GM12878 (cell line): ENCODE data around the gene WHRN. TPM values are rescaled to one million over a fixed set of nuclear protein-coding genes. Genes with fewer than 3 reads are reported as not detected.

ENCODE experiments used
- ATAC-seq: fragments of 200-7000 bp; cut with Tn5 transposase; 3 replicates; pipeline ENCODE4 v1.9.1; 2020; ENCODE audit warnings: mild to moderate bottlenecking, moderate library complexity
- BruUV-seq: library from RNA; stranded (reverse); fragments of 400-500 nt; replicated peaks from 2 replicates; lab custom pipeline; 2021; lab: Mats Ljungman, UMichigan
- CTCF ChIA-PET: fragments of 300-600 bp; sonication (Branson Sonifier 250); formaldehyde crosslinking; extraction: SDS; loops from one replicate; lab custom pipeline; 2021; ENCODE audit warnings: inconsistent platforms; lab: Yijun Ruan, JAX
- POLR2A ChIA-PET: fragments of 350-600 bp; formaldehyde crosslinking; extraction: SDS; loops from one replicate; lab custom pipeline; 2021; ENCODE audit warnings: inconsistent platforms; lab: Charles Lee
- RAD21 ChIA-PET: fragments of 300-600 bp; sonication (Branson Sonifier 250); formaldehyde crosslinking; loops from one replicate; lab custom pipeline; 2023; ENCODE audit warnings: antibody characterized with exemption; ENCODE audit not compliant: unreplicated experiment; lab: Charles Lee
- SMC1A ChIA-PET: fragments of 300-600 bp; sonication (Branson Sonifier 250); formaldehyde crosslinking; loops from one replicate; lab custom pipeline; 2023; ENCODE audit not compliant: unreplicated experiment, uncharacterized antibody; lab: Charles Lee
- DNase-seq: peaks from one replicate; pipeline ENCODE4 v3.0.0-alpha.2; 2011; ENCODE audit warnings: low read depth, low spot score
- FAIRE-seq: peaks from 3 replicates; lab custom pipeline; 2011; peaks lifted over from hg19 to GRCh38; lab: Jason Lieb, UNC
- H2AFZ ChIP-seq: 2 replicates; pipeline ENCODE4 v1.6.0; 2011; ENCODE audit warnings: low read depth, low read length, control low read depth; ENCODE audit not compliant: control insufficient read depth
- H3K27ac ChIP-seq: 2 replicates; pipeline ENCODE4 v1.5.1; 2011; ENCODE audit warnings: control low read depth; ENCODE audit not compliant: control insufficient read depth, insufficient read depth
- H3K27me3 ChIP-seq, 2 experiments: replicated peaks in 1 of 2; 2 replicates each; pipeline versions ENCODE4 v1.6.0 to v1.6.1; 2011; ENCODE audit warnings: low read length in 1 of 2; ENCODE audit not compliant: control insufficient read depth in 2 of 2, insufficient read depth in 2 of 2
- H3K36me3 ChIP-seq, 2 experiments: 2 replicates each; pipeline ENCODE4 v1.5.1; 2011; ENCODE audit warnings: low read length in 1 of 2; ENCODE audit not compliant: control insufficient read depth in 2 of 2, insufficient read depth in 2 of 2
- H3K4me1 ChIP-seq: 2 replicates; pipeline ENCODE4 v1.6.1; 2011; ENCODE audit warnings: mild to moderate bottlenecking, low read length, moderate library complexity, mixed read lengths; ENCODE audit not compliant: control insufficient read depth, insufficient read depth
- H3K4me2 ChIP-seq: 2 replicates; pipeline ENCODE4 v1.6.0; 2011; ENCODE audit warnings: control low read depth; ENCODE audit not compliant: control insufficient read depth, insufficient read depth
- H3K4me3 ChIP-seq: fragments of 200-600 bp; sonication (generic); 2 replicates; pipeline ENCODE4 v1.5.1; 2016
- H3K79me2 ChIP-seq: 2 replicates; pipeline ENCODE4 v1.6.0; 2011; ENCODE audit warnings: low read length; ENCODE audit not compliant: control insufficient read depth, insufficient read depth
- H3K9ac ChIP-seq: 2 replicates; pipeline ENCODE4 v1.8.0; 2011; ENCODE audit warnings: low read length, control low read depth, mixed read lengths; ENCODE audit not compliant: control insufficient read depth, insufficient read depth
- H3K9me3 ChIP-seq: replicated peaks from 3 replicates; pipeline ENCODE4 v1.5.1; 2011; ENCODE audit warnings: mild to moderate bottlenecking, low read length; ENCODE audit not compliant: control insufficient read depth, insufficient read depth
- H4K20me1 ChIP-seq: 2 replicates; pipeline ENCODE4 v1.6.0; 2011; ENCODE audit not compliant: control insufficient read depth, insufficient read depth
- CBX5 ChIP-seq: sonication (generic); IDR thresholded peaks from 2 replicates; pipeline ENCODE4 v1.6.1; 2016; ENCODE audit warnings: low read depth, moderate library complexity, mild to moderate bottlenecking, inconsistent platforms
- CHD1 ChIP-seq: IDR thresholded peaks from 2 replicates; pipeline ENCODE4 v1.6.1; 2012; ENCODE audit warnings: low read depth, low read length, improper control_type of control experiment
- E2F4 ChIP-seq: IDR thresholded peaks from 2 replicates; pipeline ENCODE4 v1.6.1; 2012; ENCODE audit warnings: low read depth, low read length, improper control_type of control experiment
- KAT2A ChIP-seq: conservative IDR thresholded peaks from 2 replicates; pipeline ENCODE4 v1.6.1; 2011; ENCODE audit warnings: low read depth, low read length; ENCODE audit not compliant: control insufficient read depth
- NR2C1 ChIP-seq: fragments of 450-650 bp; IDR thresholded peaks from 2 replicates; pipeline ENCODE4 v1.6.1; 2017; ENCODE audit warnings: antibody characterized with exemption, mild to moderate bottlenecking, moderate library complexity
- PAX5 ChIP-seq: IDR thresholded peaks from 2 replicates; pipeline ENCODE4 v1.6.1; 2011; ENCODE audit warnings: low read depth, low read length, borderline replicate concordance
- PBX3 ChIP-seq: IDR thresholded peaks from 2 replicates; pipeline ENCODE4 v1.6.1; 2011; ENCODE audit warnings: mild to moderate bottlenecking, low read depth, low read length, moderate library complexity; ENCODE audit not compliant: insufficient replicate concordance
- POLR2A ChIP-seq: IDR thresholded peaks from 2 replicates; pipeline ENCODE4 v1.6.1; 2011; ENCODE audit warnings: low read depth, mild to moderate bottlenecking, low read length
- RB1 ChIP-seq: fragments of 450-650 bp; formaldehyde crosslinking; IDR thresholded peaks from 2 replicates; pipeline ENCODE4 v1.6.1; 2017; ENCODE audit warnings: mild to moderate bottlenecking, borderline replicate concordance
- SIX5 ChIP-seq: IDR thresholded peaks from 2 replicates; pipeline ENCODE4 v1.6.1; 2011; ENCODE audit warnings: mild to moderate bottlenecking, low read depth, low read length, moderate library complexity; ENCODE audit not compliant: severe bottlenecking
- SRF ChIP-seq, 2 experiments: IDR thresholded peaks; 2 replicates each; pipeline ENCODE4 v1.6.1; 2011; ENCODE audit warnings: low read depth in 2 of 2, low read length in 2 of 2, mild to moderate bottlenecking in 1 of 2, moderate library complexity in 1 of 2
- ZNF217 ChIP-seq: fragments of 450-650 bp; IDR thresholded peaks from 2 replicates; pipeline ENCODE4 v1.6.1; 2017; ENCODE audit warnings: antibody characterized with exemption, mild to moderate bottlenecking
- ZSCAN29 ChIP-seq: fragments of 450-650 bp; IDR thresholded peaks from 2 replicates; pipeline ENCODE4 v1.6.1; 2017; ENCODE audit warnings: mild to moderate bottlenecking, moderate library complexity
- WGBS: methylation state at CpG from one replicate; pipeline ENCODE4 v1.1.6; 2016; ENCODE audit warnings: low lambda C conversion rate; ENCODE audit not compliant: insufficient replicate concordance, insufficient coverage; ENCODE audit errors: missing lambda C conversion rate; 5-methylcytosine and 5-hydroxymethylcytosine counted together
- in situ Hi-C: fragments of 300-500 bp; cut with MboI; formaldehyde crosslinking; loops from 9 replicates; pipeline ENCODE4 v1.14.3; 2018; ENCODE audit warnings: mixed read lengths
- intact Hi-C: fragments of 100-400 bp; cut with micrococcal nuclease; formaldehyde crosslinking; loops from one replicate; pipeline ENCODE4 v1.14.2; 2022; ENCODE audit not compliant: unreplicated experiment
- polyA plus RNA-seq, 11 experiments: library from polyadenylated mRNA; depleted of rRNA in 4 of 11; unstranded in 6 of 11; stranded (reverse) in 5 of 11; fragments of >200 nt; fragmentation: Nextera tagmentation in 4 of 11; fragmentation: Illumina TruSeq in 1 of 11; extraction: Ambion mirVana in 4 of 11; extraction: Trizol in 1 of 11; gene quantifications; 1 replicate in 1 of 11; 2 replicates in 10 of 11; pipeline versions ENCODE4 v1.2.1 to v1.2.3, GENCODE V29; 2011 to 2016; ENCODE audit warnings: inconsistent platforms in 2 of 11, missing spikeins in 2 of 11, low read depth in 1 of 11
- total RNA-seq, 4 experiments: library from RNA; depleted of rRNA in 3 of 4; stranded (reverse); fragments of >200 nt in 3 of 4; fragmentation: Illumina TruSeq in 1 of 4; extraction: Trizol in 1 of 4; gene quantifications; 2 replicates each; pipeline versions ENCODE4 v1.2.1 to v1.2.3, GENCODE V29; 2013 to 2021
- TF ChIP-seq, protein P1 (sequence below): IDR thresholded peaks from 2 replicates; pipeline ENCODE4 v1.6.1; 2011; ENCODE audit warnings: borderline replicate concordance, low read depth, mild to moderate bottlenecking, moderate library complexity, mixed read lengths, low read length; ENCODE audit not compliant: insufficient read depth; ENCODE audit errors: extremely low read length

Gene WHRN
- total and polyA plus RNA-seq, 10 of the 15 experiments (the other 5 are each of a cell fraction or from before 2014, with no cell fraction given): 0.04 to 18.2 (median 0.68) TPM; not detected in 1

GRCh38 chr9:114399381-114399780 is 105.9 kb downstream of the WHRN start:
- Histone ChIP-seq H3K36me3 (peaks cover 0 to 5% of the 10 kb centered on the region in 2 experiments; a peak in 2 of 4 replicates), H3K27ac (no peak overlapping the region), H3K4me2 (no peak overlapping the region), H3K9ac (no peak overlapping the region), H3K9me3 (no peaks in the 10 kb centered on the region), H3K4me1 (peaks cover 24% of the 10 kb centered on the region), H3K79me2 (peaks cover 33% of the 10 kb centered on the region), H2AFZ (no peak overlapping the region), H3K4me3 (no peak overlapping the region), H4K20me1 (no peaks in the 10 kb centered on the region), H3K27me3 (no peaks in the 10 kb centered on the region)
- ATAC-seq: no peak
- TF ChIP-seq POLR2A: no peak
- no peak for TF ChIP-seq KAT2A
- TF ChIP-seq NR2C1: no peak
- no peak for TF ChIP-seq RB1
- TF ChIP-seq, protein P1, sequence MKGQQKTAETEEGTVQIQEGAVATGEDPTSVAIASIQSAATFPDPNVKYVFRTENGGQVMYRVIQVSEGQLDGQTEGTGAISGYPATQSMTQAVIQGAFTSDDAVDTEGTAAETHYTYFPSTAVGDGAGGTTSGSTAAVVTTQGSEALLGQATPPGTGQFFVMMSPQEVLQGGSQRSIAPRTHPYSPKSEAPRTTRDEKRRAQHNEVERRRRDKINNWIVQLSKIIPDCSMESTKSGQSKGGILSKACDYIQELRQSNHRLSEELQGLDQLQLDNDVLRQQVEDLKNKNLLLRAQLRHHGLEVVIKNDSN: no peak
- no peak for TF ChIP-seq CHD1
- no peak for TF ChIP-seq CBX5
- TF ChIP-seq PBX3: no peak
- no peak for TF ChIP-seq ZSCAN29
- TF ChIP-seq E2F4: no peak
- TF ChIP-seq ZNF217: no peak
- no peak for TF ChIP-seq PAX5
- TF ChIP-seq SRF (IDR thresholded peaks at IDR 0.05; ENCODE audit: low read depth in 2 of 2, low read length in 2 of 2): no peak
- no peak for TF ChIP-seq SIX5
- SMC1A ChIA-PET: interaction anchor here (0.7 to 1.4 kb wide), 4 partner anchors 12 to 281 kb away, joined by 3 read pairs; partner anchors contain the start of gene AKNA
- intact Hi-C loops (no loop called here), in situ Hi-C loops (no loop called here)
- BruUV-seq: no TSS peak
- CTCF ChIA-PET: interaction anchor here (1.0 to 5.5 kb wide), 7 partner anchors 9 to 262 kb away, joined by 3 to 49 read pairs (median 5); partner anchors contain the start of gene AKNA
- WGBS: 42% methylated on average over 4 of the region's 4 CpGs
- FAIRE-seq: no peak
- POLR2A ChIA-PET: interaction anchor here (0.6 to 1.4 kb wide), 3 partner anchors 9 to 219 kb away, joined by 4 to 7 read pairs (median 5); no protein-coding TSS in a partner anchor
- no peak for DNase-seq
- RAD21 ChIA-PET: interaction anchor here (1.2 to 8.9 kb wide), 3 partner anchors 14 to 192 kb away, joined by 3 to 136 read pairs (median 3); partner anchors contain the start of gene AKNA
